ENCODE measurements around the gene TTC21B. TPM values are rescaled to one million over a fixed set of nuclear protein-coding genes. Genes with fewer than 3 reads are reported as not detected.

Gene TTC21B
- total RNA-seq, 1 experiment from 2014 or later: 83.0 TPM

- H3K27ac ChIP-seq (ENCODE audit: low read depth, low read length, poor library complexity, severe bottlenecking): no peak overlapping the region
- DNase-seq (ENCODE audit: low spot score): no peak
- TF ChIP-seq CTCF (conservative IDR thresholded peaks at IDR 0.05; ENCODE audit: low read depth, low read length) (no peak), EZH2 (IDR thresholded peaks at IDR 0.05; ENCODE audit: borderline replicate concordance, low read depth, low read length, poor library complexity, severe bottlenecking) (no peak)
- intact Hi-C loops (cut with micrococcal nuclease; ENCODE audit: unreplicated experiment): no loop called here
- no peaks in the 10 kb centered on the region for H3K4me1 ChIP-seq (ENCODE audit: insufficient read depth, low read length, poor library complexity, severe bottlenecking)
- POLR2A ChIA-PET (ENCODE audit: low non-redundant PET): no interaction called here
- BruUV-seq (replicated peaks): no TSS peak
- H3K4me3 ChIP-seq (ENCODE audit: low read depth, low read length, poor library complexity, severe bottlenecking): no peak overlapping the region
- CTCF ChIA-PET: no interaction called here
- no peaks in the 10 kb centered on the region for H3K9me3 ChIP-seq (ENCODE audit: low read depth, low read length, poor library complexity, severe bottlenecking)
- H3K36me3 ChIP-seq (ENCODE audit: insufficient read depth, low read length, poor library complexity, severe bottlenecking): no peaks in the 10 kb centered on the region
- no peaks in the 10 kb centered on the region for H3K27me3 ChIP-seq (replicated peaks; ENCODE audit: insufficient read depth, low read depth, low read length, poor library complexity)
Measured at GRCh38 chr2:165969227-165969626, 15.7 kb upstream of the TTC21B start.

GRCh38 chr2:165967746-165968145 lies 14.2 kb upstream of the TTC21B start:
- CTCF ChIA-PET: no interaction called here
- BruUV-seq (replicated peaks): no TSS peak
- TF ChIP-seq EZH2 (IDR thresholded peaks at IDR 0.05; ENCODE audit: borderline replicate concordance, low read depth, low read length, poor library complexity, severe bottlenecking) (no peak), CTCF (conservative IDR thresholded peaks at IDR 0.05; ENCODE audit: low read depth, low read length) (no peak)

GRCh38 chr2:165961818-165962217 lies 8.2 kb upstream of the TTC21B start:
- no peaks in the 10 kb centered on the region for H3K9me3 ChIP-seq (ENCODE audit: low read depth, low read length, poor library complexity, severe bottlenecking)
- no peak overlapping the region for H3K4me3 ChIP-seq (ENCODE audit: low read depth, low read length, poor library complexity, severe bottlenecking)
- no peak overlapping the region for H3K27ac ChIP-seq (ENCODE audit: low read depth, low read length, poor library complexity, severe bottlenecking)
- H3K4me1 ChIP-seq (ENCODE audit: insufficient read depth, low read length, poor library complexity, severe bottlenecking): no peaks in the 10 kb centered on the region
- no peak for TF ChIP-seq CTCF (conservative IDR thresholded peaks at IDR 0.05; ENCODE audit: low read depth, low read length)
- no peak for TF ChIP-seq EZH2 (IDR thresholded peaks at IDR 0.05; ENCODE audit: borderline replicate concordance, low read depth, low read length, poor library complexity, severe bottlenecking)
- H3K36me3 ChIP-seq (ENCODE audit: insufficient read depth, low read length, poor library complexity, severe bottlenecking): no peaks in the 10 kb centered on the region
- intact Hi-C loops (cut with micrococcal nuclease; ENCODE audit: unreplicated experiment): no loop called here
- ChIA-PET CTCF (no interaction called here), POLR2A (ENCODE audit: low non-redundant PET) (no interaction called here)
- no peaks in the 10 kb centered on the region for H3K27me3 ChIP-seq (replicated peaks; ENCODE audit: insufficient read depth, low read depth, low read length, poor library complexity)
- no peak for DNase-seq (ENCODE audit: low spot score)
- no TSS peak for BruUV-seq (replicated peaks)

More at GRCh38 chr2:165967746-165968145, 14.2 kb upstream of the TTC21B start:
- intact Hi-C loops (cut with micrococcal nuclease; ENCODE audit: unreplicated experiment): no loop called here
- H3K27me3 ChIP-seq (replicated peaks; ENCODE audit: insufficient read depth, low read depth, low read length, poor library complexity): no peaks in the 10 kb centered on the region
- H3K9me3 ChIP-seq (ENCODE audit: low read depth, low read length, poor library complexity, severe bottlenecking): no peaks in the 10 kb centered on the region
- no peaks in the 10 kb centered on the region for H3K36me3 ChIP-seq (ENCODE audit: insufficient read depth, low read length, poor library complexity, severe bottlenecking)
- no peak for DNase-seq (ENCODE audit: low spot score)
- POLR2A ChIA-PET (ENCODE audit: low non-redundant PET): no interaction called here
- no peak overlapping the region for H3K27ac ChIP-seq (ENCODE audit: low read depth, low read length, poor library complexity, severe bottlenecking)
- H3K4me3 ChIP-seq (ENCODE audit: low read depth, low read length, poor library complexity, severe bottlenecking): no peak overlapping the region
- H3K4me1 ChIP-seq (ENCODE audit: insufficient read depth, low read length, poor library complexity, severe bottlenecking): no peaks in the 10 kb centered on the region
